ENCODE results near the gene ZNF185.

Gene ZNF185

GRCh38 chrX:152884171-152884570, 13.7 kb upstream of the ZNF185 start:
- H3K27me3 Mint-ChIP-seq: peaks cover 19% of the 10 kb centered on the region
- no peak for ATAC-seq
- no peak overlapping the region for H3K4me3 Mint-ChIP-seq
- no peaks in the 10 kb centered on the region for H3K36me3 Mint-ChIP-seq
- H3K4me1 Mint-ChIP-seq: no peaks in the 10 kb centered on the region
- H3K27ac Mint-ChIP-seq: no peak overlapping the region
- no peaks in the 10 kb centered on the region for H3K9me3 Mint-ChIP-seq

GRCh38 chrX:152886716-152887115, 11.2 kb upstream of the ZNF185 start:
- no peaks in the 10 kb centered on the region for H3K9me3 Mint-ChIP-seq
- no peak overlapping the region for H3K27ac Mint-ChIP-seq
- H3K4me1 Mint-ChIP-seq: no peaks in the 10 kb centered on the region
- H3K4me3 Mint-ChIP-seq: no peak overlapping the region
- no peak for ATAC-seq
- H3K36me3 Mint-ChIP-seq: no peaks in the 10 kb centered on the region
- H3K27me3 Mint-ChIP-seq: peaks cover 45% of the 10 kb centered on the region

GRCh38 chrX:152892499-152892898, 5.4 kb upstream of the ZNF185 start:
- Mint-ChIP-seq H3K4me1 (no peaks in the 10 kb centered on the region), H3K9me3 (no peaks in the 10 kb centered on the region), H3K27ac (no peak overlapping the region), H3K4me3 (no peak overlapping the region), H3K36me3 (no peaks in the 10 kb centered on the region), H3K27me3 (peaks cover 61% of the 10 kb centered on the region)
- no peak for ATAC-seq

- Mint-ChIP-seq H3K27me3 (peaks cover 57% of the 10 kb centered on the region), H3K9me3 (no peaks in the 10 kb centered on the region), H3K27ac (no peak overlapping the region), H3K4me1 (no peaks in the 10 kb centered on the region), H3K36me3 (no peaks in the 10 kb centered on the region), H3K4me3 (no peak overlapping the region)
- ATAC-seq: no peak
Measured at GRCh38 chrX:152892999-152893891, 4.6 kb upstream of the ZNF185 start.

GRCh38 chrX:152893980-152894610, 3.8 kb upstream of the ZNF185 start:
- no peaks in the 10 kb centered on the region for H3K9me3 Mint-ChIP-seq
- H3K36me3 Mint-ChIP-seq: no peaks in the 10 kb centered on the region
- no peaks in the 10 kb centered on the region for H3K4me1 Mint-ChIP-seq
- no peak for ATAC-seq
- H3K27me3 Mint-ChIP-seq: peaks cover 51% of the 10 kb centered on the region
- no peak overlapping the region for H3K27ac Mint-ChIP-seq
- H3K4me3 Mint-ChIP-seq: no peak overlapping the region

- H3K4me3 Mint-ChIP-seq: no peak overlapping the region
- peaks cover 41% of the 10 kb centered on the region for H3K27me3 Mint-ChIP-seq
- no peaks in the 10 kb centered on the region for H3K36me3 Mint-ChIP-seq
- H3K27ac Mint-ChIP-seq: no peak overlapping the region
- no peaks in the 10 kb centered on the region for H3K9me3 Mint-ChIP-seq
- no peaks in the 10 kb centered on the region for H3K4me1 Mint-ChIP-seq
- no peak for ATAC-seq
Measured at GRCh38 chrX:152895121-152895520, 2.7 kb upstream of the ZNF185 start.

- Mint-ChIP-seq H3K4me3 (no peak overlapping the region), H3K4me1 (no peaks in the 10 kb centered on the region), H3K36me3 (no peaks in the 10 kb centered on the region), H3K27ac (no peak overlapping the region), H3K27me3 (peaks cover 33% of the 10 kb centered on the region), H3K9me3 (no peaks in the 10 kb centered on the region)
- no peak for ATAC-seq
Measured at GRCh38 chrX:152895724-152896420, 2.0 kb upstream of the ZNF185 start.

GRCh38 chrX:152896450-152896849, 1.4 kb upstream of the ZNF185 start:
- H3K27ac Mint-ChIP-seq: no peak overlapping the region
- no peaks in the 10 kb centered on the region for H3K4me1 Mint-ChIP-seq
- H3K9me3 Mint-ChIP-seq: no peaks in the 10 kb centered on the region
- no peaks in the 10 kb centered on the region for H3K36me3 Mint-ChIP-seq
- H3K27me3 Mint-ChIP-seq: peaks cover 28% of the 10 kb centered on the region
- H3K4me3 Mint-ChIP-seq: no peak overlapping the region
- no peak for ATAC-seq

- no peak overlapping the region for H3K4me3 Mint-ChIP-seq
- ATAC-seq: no peak
- H3K27me3 Mint-ChIP-seq: peaks cover 35% of the 10 kb centered on the region
- H3K9me3 Mint-ChIP-seq: no peaks in the 10 kb centered on the region
- no peaks in the 10 kb centered on the region for H3K4me1 Mint-ChIP-seq
- no peaks in the 10 kb centered on the region for H3K36me3 Mint-ChIP-seq
- H3K27ac Mint-ChIP-seq: no peak overlapping the region
Measured at GRCh38 chrX:152898442-152898841, 575 bp downstream of the ZNF185 start.

GRCh38 chrX:152899111-152899873, 1.4 kb downstream of the ZNF185 start:
- no peak for ATAC-seq
- no peaks in the 10 kb centered on the region for H3K36me3 Mint-ChIP-seq
- peaks cover 35% of the 10 kb centered on the region for H3K27me3 Mint-ChIP-seq
- no peak overlapping the region for H3K4me3 Mint-ChIP-seq
- no peaks in the 10 kb centered on the region for H3K4me1 Mint-ChIP-seq
- H3K27ac Mint-ChIP-seq: no peak overlapping the region
- H3K9me3 Mint-ChIP-seq: no peaks in the 10 kb centered on the region

- no peak overlapping the region for H3K4me3 Mint-ChIP-seq
- ATAC-seq: no peak
- H3K4me1 Mint-ChIP-seq: no peaks in the 10 kb centered on the region
- H3K27ac Mint-ChIP-seq: no peak overlapping the region
- H3K27me3 Mint-ChIP-seq: peaks cover 31% of the 10 kb centered on the region
- H3K9me3 Mint-ChIP-seq: no peaks in the 10 kb centered on the region
- H3K36me3 Mint-ChIP-seq: no peaks in the 10 kb centered on the region
Measured at GRCh38 chrX:152899874-152900719, 2.2 kb downstream of the ZNF185 start.

GRCh38 chrX:152900937-152901445, 3.1 kb downstream of the ZNF185 start:
- ATAC-seq: no peak
- no peak overlapping the region for H3K4me3 Mint-ChIP-seq
- H3K4me1 Mint-ChIP-seq: no peaks in the 10 kb centered on the region
- H3K36me3 Mint-ChIP-seq: no peaks in the 10 kb centered on the region
- H3K9me3 Mint-ChIP-seq: no peaks in the 10 kb centered on the region
- H3K27me3 Mint-ChIP-seq: peaks cover 23% of the 10 kb centered on the region
- H3K27ac Mint-ChIP-seq: no peak overlapping the region

GRCh38 chrX:152901816-152902501, 4.1 kb downstream of the ZNF185 start:
- no peak for ATAC-seq
- H3K36me3 Mint-ChIP-seq: no peaks in the 10 kb centered on the region
- H3K27ac Mint-ChIP-seq: no peak overlapping the region
- H3K4me1 Mint-ChIP-seq: peaks cover 3% of the 10 kb centered on the region
- no peaks in the 10 kb centered on the region for H3K9me3 Mint-ChIP-seq
- peaks cover 19% of the 10 kb centered on the region for H3K27me3 Mint-ChIP-seq
- H3K4me3 Mint-ChIP-seq: no peak overlapping the region

GRCh38 chrX:152902502-152902820, 4.6 kb downstream of the ZNF185 start:
- H3K27ac Mint-ChIP-seq: no peak overlapping the region
- H3K27me3 Mint-ChIP-seq: peaks cover 21% of the 10 kb centered on the region
- H3K4me1 Mint-ChIP-seq: peaks cover 7% of the 10 kb centered on the region
- no peak overlapping the region for H3K4me3 Mint-ChIP-seq
- H3K36me3 Mint-ChIP-seq: no peaks in the 10 kb centered on the region
- H3K9me3 Mint-ChIP-seq: no peaks in the 10 kb centered on the region
- ATAC-seq: no peak
